GF-D8 (cell line): ENCODE data around the gene RPP30.
"Not testable (repeated sequence)": the region's sequence is repeated elsewhere in the genome, so short reads cannot be mapped to it uniquely, and the experiment has no call there.

Source experiments
- DNase-seq: peaks from one replicate; lab custom pipeline; 2025; lab: John Stamatoyannopoulos, UW

RPP30 gene

DNA sequence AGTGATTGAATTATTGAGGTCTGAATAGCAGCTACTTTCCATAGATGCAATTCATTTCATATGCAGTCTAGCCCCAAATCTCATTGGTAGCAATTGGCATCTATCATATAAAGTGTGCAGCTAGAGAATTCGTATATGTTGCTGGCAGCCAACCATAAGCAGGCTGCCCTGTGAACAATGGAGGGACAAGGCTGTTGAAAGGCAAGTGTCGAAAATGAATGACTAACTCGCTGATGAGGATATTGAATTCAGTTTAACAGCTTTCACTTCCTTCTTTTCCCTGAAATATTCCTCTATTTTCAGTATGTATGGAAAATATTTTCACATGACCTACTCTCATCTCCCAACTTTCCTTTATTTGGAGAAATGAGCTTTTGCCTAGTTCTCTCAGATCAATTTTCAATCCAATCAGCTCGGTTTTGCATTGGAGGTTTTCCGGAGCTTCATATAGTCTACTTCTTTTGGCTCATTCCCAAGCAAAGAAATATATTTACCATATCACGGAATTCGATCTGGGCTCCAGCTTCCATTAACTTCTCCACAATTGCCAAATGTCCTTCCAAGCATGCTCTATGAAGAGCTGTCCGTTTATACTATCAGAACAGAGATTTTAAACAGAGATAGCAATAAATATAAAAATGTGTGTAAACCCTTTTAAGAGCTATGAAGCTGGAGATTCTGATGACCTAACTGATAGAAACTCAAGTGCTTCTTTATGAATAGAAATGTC is 45.6 kb downstream of the RPP30 start:
- no peak for DNase-seq

DNA sequence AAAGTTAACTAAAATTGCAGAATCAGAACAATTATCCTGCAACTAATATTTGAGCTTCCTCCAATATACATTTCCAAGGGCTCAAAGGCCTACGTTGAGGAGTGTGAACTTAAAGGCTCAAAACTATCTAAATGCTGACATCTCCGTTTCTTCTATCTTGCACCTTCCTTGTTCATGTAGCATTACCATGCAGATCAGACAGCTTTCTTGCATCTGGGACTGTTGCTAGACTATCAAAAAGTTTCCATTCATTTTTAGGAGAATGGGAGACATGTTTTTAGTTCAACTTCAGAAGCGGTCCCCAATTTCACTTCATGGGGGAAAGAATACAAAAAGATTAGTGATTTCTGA is 46.2 kb downstream of the RPP30 start:
- no peak for DNase-seq

DNA sequence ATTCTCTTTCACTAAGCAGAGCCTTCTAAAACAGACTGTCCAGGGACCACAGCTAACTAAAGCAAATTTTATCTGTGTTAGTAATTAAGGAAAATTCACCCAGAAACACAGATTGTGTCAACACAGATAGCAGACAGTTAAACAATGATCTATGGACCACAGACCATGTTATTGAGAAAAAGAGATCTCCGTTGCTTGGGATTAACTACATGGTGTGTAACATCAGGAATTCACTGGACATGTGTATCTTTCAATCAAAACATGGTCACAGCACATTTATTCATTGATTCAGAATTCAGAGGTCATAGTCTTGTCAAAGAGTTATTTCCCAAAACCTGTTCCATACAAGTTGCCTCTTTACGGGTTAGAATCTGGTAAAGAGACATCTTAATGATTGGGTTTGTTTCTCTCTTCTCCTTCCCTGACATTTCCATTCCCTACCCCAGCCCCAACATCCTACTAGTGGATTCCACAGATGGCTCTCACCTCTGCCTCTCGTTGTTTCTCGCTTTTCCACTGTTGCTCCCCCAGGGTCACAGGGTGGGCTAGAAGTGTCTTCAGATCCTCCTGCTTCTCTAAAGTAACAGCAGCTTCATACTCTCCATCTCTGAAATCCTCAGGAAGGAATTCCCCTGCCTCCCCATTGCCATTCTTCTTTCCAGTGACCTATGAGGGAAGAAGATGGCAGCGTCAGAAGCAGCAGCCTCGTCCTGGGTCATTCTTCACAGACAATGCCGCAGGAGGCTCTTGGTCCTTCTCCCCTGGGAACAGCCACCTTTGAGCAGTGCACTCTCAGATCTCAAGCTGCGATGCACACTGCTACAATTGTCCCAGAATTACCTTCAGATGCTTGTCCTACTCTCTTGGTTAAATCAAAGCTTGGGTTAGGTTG is 48.2 kb downstream of the RPP30 start:
- DNase-seq = no peak

- DNase-seq = no peak
Observed at GRCh38 chr10:90920986-90921666, 49.4 kb downstream of the RPP30 start, which contains the start of gene ANKRD1. TSS of gene ANKRD1 (minus strand) at chr10:90921087. CDS start at chr10:90921027, 60 bp downstream.

- DNase-seq = no peak
Observed at GRCh38 chr10:90921906-90922305, 50.1 kb downstream of the RPP30 start.

- DNase-seq = no peak
Observed at GRCh38 chr10:90923111-90923731, 51.4 kb downstream of the RPP30 start.

DNA sequence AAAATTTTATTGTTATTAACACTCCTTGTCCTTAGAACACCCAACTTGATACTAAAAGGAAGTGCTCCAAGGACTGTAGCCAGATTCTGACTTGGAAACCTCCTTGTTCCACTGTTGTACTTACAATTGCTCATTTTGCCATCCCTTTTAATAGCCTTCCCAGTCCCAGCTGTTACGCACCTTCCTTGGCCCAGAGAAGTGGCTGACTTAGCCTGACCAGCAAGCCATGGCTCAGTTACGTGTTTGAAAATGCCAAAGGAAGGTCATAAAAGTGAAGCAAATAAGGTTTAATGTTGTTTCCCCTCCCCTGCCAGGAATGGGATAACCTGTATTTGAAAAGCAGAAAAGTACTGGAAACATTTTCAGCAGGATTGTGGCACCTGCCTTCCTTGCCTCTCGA is 52.8 kb downstream of the RPP30 start:
- no peak for DNase-seq

DNA sequence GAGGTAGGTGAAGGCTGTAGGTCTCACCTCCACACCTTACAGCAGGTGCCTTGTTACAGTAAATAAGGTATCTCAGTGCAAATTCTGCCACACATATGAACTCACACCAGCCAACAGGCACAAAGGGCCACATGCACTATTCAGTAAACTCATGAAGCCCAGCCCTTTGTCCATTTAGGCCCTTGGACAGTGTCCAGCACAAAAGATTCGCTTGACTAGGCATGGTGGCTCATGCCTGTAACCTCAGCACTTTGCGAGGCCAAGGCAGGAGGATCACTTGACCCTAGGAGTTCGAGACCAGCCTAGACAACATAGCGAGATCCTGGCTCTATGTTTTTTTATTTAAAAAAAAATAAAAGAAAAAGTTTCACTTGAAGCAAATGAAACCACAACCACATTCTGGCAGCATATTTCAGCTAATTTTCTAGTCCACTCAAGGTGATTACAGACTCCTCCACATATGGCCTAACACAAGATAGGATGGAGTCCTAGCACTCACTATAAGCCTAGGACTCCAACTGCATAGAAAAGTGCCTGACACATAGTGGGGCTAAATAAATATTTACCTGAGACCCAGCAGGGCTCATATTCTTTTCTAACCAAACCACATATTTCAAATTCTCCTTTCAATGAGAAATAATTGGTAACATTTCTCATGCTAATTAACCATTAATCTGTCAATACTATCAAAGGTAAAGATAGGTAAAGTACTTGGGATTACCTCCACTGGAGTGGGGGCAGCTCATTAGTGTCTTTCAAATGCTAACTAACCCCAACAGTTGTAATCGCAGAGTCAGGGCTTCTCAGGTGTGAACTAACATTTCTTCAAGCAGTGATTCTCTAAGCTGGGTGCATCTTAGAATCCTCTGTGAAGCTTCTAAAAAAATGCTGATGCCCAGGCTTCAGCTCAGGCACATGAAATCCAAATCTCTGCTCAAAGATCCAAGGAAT is 53.6 kb downstream of the RPP30 start:
- DNase-seq = no peak

DNA sequence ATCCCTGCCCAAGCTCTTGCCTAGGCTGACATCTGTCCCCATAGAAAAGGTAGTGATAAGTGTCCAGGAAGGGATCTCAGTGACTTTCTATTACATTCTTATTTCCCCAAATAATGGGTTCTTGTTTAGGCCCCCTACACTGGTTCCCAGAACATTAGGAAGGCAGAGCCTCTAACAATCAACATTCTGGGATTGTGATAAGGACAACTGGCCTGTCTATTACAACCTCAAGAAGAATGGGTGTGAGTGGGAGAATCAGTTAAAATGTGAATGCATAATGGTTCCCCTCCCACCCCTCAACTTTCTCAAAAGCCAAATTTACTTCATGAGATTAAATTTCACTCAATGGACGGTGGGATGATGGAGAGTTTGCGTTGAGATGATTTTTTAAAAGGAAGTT is 55.5 kb downstream of the RPP30 start:
- DNase-seq = no peak

GRCh38 chr10:90929179-90929578 is 57.4 kb downstream of the RPP30 start:
- no peak for DNase-seq

DNA sequence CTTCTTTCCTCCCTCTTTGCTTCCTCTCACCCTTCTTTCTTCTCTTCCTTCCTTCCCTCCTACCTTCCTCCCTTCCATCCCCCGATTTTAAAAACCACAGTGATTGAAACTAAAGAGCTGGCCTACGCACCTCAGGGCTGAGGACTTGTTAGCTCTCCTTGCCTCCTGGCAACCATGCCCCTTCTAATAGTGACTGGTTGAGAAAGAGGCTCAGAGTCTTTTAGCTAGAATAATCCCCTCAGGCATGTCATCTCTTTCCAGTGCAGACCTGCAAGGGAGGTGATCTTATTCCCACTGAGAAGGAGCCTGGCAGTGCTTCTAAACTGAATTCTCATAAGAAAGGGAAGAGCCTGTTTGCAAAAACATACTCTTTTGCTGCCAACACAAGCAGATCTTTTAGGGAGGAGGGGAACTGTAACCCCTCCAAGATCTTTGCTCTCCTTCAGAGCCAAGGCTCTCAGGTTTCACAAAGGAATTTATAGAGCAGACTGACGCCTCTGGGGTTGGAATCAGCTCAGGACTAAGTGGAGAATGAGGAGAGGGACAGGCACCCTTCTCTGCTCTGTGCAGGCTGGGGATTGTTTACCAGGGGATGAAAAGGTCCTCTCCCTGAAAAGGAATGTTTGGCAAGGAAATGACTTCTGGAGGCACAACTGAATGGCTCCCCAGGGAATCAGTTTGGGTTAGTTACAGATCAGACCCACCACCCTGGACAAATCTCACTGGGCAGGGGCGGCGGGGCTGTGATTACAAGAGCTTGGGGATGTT is 58.5 kb downstream of the RPP30 start:
- DNase-seq = no peak

DNA sequence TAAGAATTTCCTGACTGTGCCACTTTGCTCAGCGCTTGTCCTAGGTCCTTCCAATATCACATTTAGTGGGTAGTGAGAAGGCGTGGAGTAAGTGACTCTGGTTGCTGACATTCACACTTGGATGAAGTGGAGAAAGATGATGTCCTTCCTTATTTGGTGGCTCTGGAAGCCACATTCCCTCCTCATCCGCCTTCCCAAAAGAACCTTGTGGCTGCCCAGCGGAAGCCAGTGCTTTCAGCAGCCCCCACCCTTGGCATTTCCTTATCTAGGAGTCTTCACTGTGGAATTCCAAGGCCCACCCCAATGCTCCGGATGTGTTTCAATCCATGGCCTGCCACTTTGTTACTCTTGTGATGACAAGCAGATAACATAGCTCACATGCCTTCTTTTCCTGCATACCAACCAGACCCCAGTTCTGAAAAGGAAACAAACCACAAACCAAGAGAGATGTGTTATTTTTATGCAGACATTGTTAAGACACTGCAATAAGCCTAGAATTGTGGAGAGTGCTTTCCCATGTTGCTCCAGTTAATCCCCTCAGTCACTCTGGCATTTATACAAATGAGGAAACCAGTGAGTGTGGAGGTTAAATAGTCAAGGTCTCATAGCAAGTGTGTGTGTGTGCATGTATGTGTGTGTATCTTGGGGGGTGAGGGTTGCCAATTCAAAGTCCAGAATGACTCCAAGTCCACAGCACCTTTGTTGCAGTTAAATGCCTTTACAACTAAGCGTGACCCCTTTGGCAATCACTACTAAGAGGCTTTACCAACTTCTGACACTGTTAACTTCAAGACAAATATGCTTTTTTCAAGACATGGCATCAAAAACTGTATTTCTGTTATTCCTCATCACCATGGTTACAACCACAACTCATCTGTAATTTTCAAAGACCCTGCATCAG is 59.4 kb downstream of the RPP30 start:
- DNase-seq = no peak

DNA sequence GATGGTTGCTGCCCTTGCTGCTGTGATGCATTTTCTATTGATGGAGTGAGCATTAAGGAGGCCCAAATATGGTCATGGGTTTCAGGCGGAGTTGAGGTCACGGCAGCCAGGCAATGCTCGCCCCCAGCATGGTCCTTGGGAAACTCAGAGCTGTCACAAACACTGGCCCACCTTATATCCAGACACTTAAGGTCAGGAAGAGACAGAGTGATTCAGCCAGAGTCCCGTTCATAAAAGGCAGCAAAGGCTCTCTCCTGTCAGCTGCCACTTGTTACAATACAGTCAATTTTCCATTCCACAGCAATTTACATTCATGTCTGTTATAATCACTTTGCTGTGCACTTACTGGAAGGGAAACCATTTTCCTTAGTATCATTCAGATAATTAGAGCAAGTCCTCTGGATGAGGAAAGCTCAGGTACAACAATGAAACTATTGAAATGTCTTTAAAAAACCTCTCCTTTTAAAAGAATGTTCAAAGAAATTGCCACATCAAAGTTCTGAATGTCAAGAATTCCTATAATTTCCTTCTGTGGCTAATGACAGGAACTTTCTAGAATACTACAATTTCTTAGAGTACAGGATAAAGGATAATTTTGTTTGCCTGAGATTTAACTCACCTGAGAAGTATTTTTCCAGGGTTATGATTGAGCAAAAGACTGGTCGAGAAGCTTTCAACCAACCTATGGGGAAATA is 64.0 kb downstream of the RPP30 start:
- no peak for DNase-seq

DNA sequence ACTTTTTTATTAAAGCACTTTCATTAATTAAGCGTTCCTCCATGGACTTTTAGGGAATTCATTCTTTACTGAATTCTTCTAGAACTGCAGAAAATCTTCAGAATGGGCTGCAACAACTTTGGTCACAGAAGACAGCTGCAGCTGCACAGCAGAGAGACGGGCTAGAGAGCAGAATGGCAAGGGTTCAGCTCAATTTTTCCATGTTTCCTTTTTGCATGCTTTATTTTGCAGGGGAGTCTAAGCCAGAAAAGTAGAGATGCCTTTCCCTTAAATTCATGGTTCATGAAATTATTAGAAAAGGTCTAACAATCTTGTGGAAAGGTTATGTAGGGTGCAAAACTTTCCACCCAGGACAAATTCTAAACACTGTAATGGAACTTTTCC is 64.5 kb downstream of the RPP30 start:
- DNase-seq = no peak

GRCh38 chr10:90937645-90938258 is 66.0 kb downstream of the RPP30 start:
- DNase-seq = no peak

GRCh38 chr10:90939116-90939515 is 67.3 kb downstream of the RPP30 start:
- DNase-seq = no peak

GRCh38 chr10:90939648-90940047 is 67.9 kb downstream of the RPP30 start:
- no peak for DNase-seq

DNA sequence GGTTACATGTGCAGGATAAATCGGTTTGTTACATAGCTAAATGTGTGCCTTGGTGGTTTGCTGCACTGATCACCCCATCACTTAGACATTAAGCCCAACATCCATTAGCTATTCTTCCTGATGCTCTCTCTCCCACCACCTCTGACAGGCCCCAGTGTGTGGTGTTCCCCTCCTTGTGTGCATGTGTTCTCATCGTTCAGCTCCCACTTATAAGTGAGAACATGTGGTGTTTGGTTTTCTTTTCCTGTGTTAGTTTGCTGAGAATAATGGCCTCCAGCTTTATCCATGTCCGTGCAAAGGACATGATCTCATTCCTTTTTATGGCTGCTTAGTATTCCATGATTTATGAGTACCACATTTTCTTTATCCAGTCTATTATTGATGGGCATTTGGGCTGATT is 71.2 kb downstream of the RPP30 start:
- not testable (repeated sequence) for DNase-seq
